Measurements from ENCODE around the gene INPP5F.
"Not testable (repeated sequence)": the region's sequence is repeated elsewhere in the genome, so short reads cannot be mapped to it uniquely, and the experiment has no call there.

GRCh38 chr10:119710935-119711334, 14.9 kb upstream of the INPP5F start:
- TF ChIP-seq POLR2A (IDR thresholded peaks at IDR 0.05; ENCODE audit: low read depth, low read length); TAF1 (IDR thresholded peaks at IDR 0.05; ENCODE audit: borderline replicate concordance, low read depth, low read length): not testable (repeated sequence)

All from GM12892 (cell line).